ENCODE data around the gene SRD5A2.

SRD5A2 gene

GRCh38 chr2:31561823-31562222 lies 18.9 kb downstream of the SRD5A2 start:
- Histone ChIP-seq H3K27ac (ENCODE audit: extremely low read depth, low read depth, low read length) (no peak overlapping the region), H3K4me1 (ENCODE audit: control insufficient read depth, insufficient read depth, low read length) (no peaks in the 10 kb centered on the region), H3K36me3 (ENCODE audit: control insufficient read depth in 2 of 2, insufficient read depth in 1 of 2, low read length in 2 of 2) (no peaks in the 10 kb centered on the region), H3K4me3 (ENCODE audit: low read depth, low read length) (no peak overlapping the region), H3K9me3 (ENCODE audit: control insufficient read depth, insufficient read depth, low read depth, low read length) (no peaks in the 10 kb centered on the region)
- TF ChIP-seq ZNF354C (tag by site-specific recombination; IDR thresholded peaks at IDR 0.05; ENCODE audit: borderline replicate concordance, low read depth) (no peak), ZBTB21 (tag by site-specific recombination; IDR thresholded peaks at IDR 0.05) (no peak), ZNF24 (tag by site-specific recombination; IDR thresholded peaks at IDR 0.05) (no peak), ZNF645 (tag by site-specific recombination; IDR thresholded peaks at IDR 0.05) (no peak), ZNF2 (tag by site-specific recombination; IDR thresholded peaks at IDR 0.05) (no peak), BCL11A (tag by site-specific recombination; IDR thresholded peaks at IDR 0.05; ENCODE audit: low read depth) (no peak), ZNF660 (tag by site-specific recombination; IDR thresholded peaks at IDR 0.05) (no peak), ZNF132 (tag by site-specific recombination; IDR thresholded peaks at IDR 0.05; ENCODE audit: borderline replicate concordance) (no peak), ZIC2 (tag by site-specific recombination; IDR thresholded peaks at IDR 0.05) (no peak)
- TF ChIP-seq, protein P1, sequence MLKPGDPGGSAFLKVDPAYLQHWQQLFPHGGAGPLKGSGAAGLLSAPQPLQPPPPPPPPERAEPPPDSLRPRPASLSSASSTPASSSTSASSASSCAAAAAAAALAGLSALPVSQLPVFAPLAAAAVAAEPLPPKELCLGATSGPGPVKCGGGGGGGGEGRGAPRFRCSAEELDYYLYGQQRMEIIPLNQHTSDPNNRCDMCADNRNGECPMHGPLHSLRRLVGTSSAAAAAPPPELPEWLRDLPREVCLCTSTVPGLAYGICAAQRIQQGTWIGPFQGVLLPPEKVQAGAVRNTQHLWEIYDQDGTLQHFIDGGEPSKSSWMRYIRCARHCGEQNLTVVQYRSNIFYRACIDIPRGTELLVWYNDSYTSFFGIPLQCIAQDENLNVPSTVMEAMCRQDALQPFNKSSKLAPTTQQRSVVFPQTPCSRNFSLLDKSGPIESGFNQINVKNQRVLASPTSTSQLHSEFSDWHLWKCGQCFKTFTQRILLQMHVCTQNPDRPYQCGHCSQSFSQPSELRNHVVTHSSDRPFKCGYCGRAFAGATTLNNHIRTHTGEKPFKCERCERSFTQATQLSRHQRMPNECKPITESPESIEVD (tag by site-specific recombination; IDR thresholded peaks at IDR 0.05) = no peak
- CTCF ChIA-PET = interaction anchor here (0.6 kb wide), 1 partner anchor 213 kb away, joined by 3 read pairs; no protein-coding TSS in a partner anchor
- POLR2A ChIA-PET = no interaction called here

- no peaks in the 10 kb centered on the region for H3K9me3 ChIP-seq (ENCODE audit: control insufficient read depth, insufficient read depth, low read depth, low read length)
- H3K4me1 ChIP-seq (ENCODE audit: control insufficient read depth, insufficient read depth, low read length) = no peaks in the 10 kb centered on the region
- no peaks in the 10 kb centered on the region for H3K36me3 ChIP-seq (ENCODE audit: control insufficient read depth in 2 of 2, insufficient read depth in 1 of 2, low read length in 2 of 2)
- ChIA-PET POLR2A (no interaction called here), CTCF (no interaction called here)
- H3K4me3 ChIP-seq (ENCODE audit: low read depth, low read length) = no peak overlapping the region
- H3K27ac ChIP-seq (ENCODE audit: extremely low read depth, low read depth, low read length) = no peak overlapping the region
- TF ChIP-seq ZNF629 (tag by site-specific recombination; IDR thresholded peaks at IDR 0.05) (peak; percentile 71), ZFP37 (tag by site-specific recombination; IDR thresholded peaks at IDR 0.05) (peak; percentile 67; the same call in 1 of the 2 replicates), SCRT2 (tag by site-specific recombination; IDR thresholded peaks at IDR 0.05) (peak; percentile 26; the same call in 1 of the 2 replicates), ZNF366 (tag by site-specific recombination; conservative IDR thresholded peaks at IDR 0.05) (peak; percentile 58), ATF2 (tag by site-specific recombination; IDR thresholded peaks at IDR 0.05; ENCODE audit: low read depth) (peak; percentile 38; the same call in 1 of the 2 replicates), ZNF48 (tag by site-specific recombination; IDR thresholded peaks at IDR 0.05) (no peak), ZBTB8A (tag by site-specific recombination; IDR thresholded peaks at IDR 0.05) (no peak), KLF8 (tag by site-specific recombination; IDR thresholded peaks at IDR 0.05) (no peak), PRDM1 (tag by site-specific recombination; IDR thresholded peaks at IDR 0.05) (no peak), ZNF558 (tag by site-specific recombination; IDR thresholded peaks at IDR 0.05) (no peak), MEIS1 (CRISPR knock-in tag; IDR thresholded peaks at IDR 0.05; ENCODE audit: borderline replicate concordance) (no peak), ZBTB21 (tag by site-specific recombination; IDR thresholded peaks at IDR 0.05) (peak; percentile 51; the same call in 1 of the 2 replicates), ZNF549 (tag by site-specific recombination; IDR thresholded peaks at IDR 0.05) (no peak), SP3 (tag by site-specific recombination; IDR thresholded peaks at IDR 0.05) (0 out of 2 replicates have a peak, but pooled peaks have one; percentile 21)
- TF ChIP-seq, protein P2, sequence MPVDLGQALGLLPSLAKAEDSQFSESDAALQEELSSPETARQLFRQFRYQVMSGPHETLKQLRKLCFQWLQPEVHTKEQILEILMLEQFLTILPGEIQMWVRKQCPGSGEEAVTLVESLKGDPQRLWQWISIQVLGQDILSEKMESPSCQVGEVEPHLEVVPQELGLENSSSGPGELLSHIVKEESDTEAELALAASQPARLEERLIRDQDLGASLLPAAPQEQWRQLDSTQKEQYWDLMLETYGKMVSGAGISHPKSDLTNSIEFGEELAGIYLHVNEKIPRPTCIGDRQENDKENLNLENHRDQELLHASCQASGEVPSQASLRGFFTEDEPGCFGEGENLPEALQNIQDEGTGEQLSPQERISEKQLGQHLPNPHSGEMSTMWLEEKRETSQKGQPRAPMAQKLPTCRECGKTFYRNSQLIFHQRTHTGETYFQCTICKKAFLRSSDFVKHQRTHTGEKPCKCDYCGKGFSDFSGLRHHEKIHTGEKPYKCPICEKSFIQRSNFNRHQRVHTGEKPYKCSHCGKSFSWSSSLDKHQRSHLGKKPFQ (tag by site-specific recombination; IDR thresholded peaks at IDR 0.05) = no peak
Observed at GRCh38 chr2:31558401-31559295, 22.1 kb downstream of the SRD5A2 start.

Data from HEK293 (cell line).